HepG2 (cell line): Measurements from ENCODE around the gene LCN12. TPM values are rescaled to one million over a fixed set of nuclear protein-coding genes. Genes with fewer than 3 reads are reported as not detected.

Experiments used
- BCL6 ChIP-seq: IDR thresholded peaks from 2 replicates; pipeline ENCODE4 v1.6.1; 2016; ENCODE audit warnings: missing genetic modification reagents, missing compliant biosample characterization
- EEA1 ChIP-seq: sonication (generic); formaldehyde crosslinking; IDR thresholded peaks from 2 replicates; pipeline ENCODE4 v1.5.1; 2020; ENCODE audit warnings: mild to moderate bottlenecking, missing genetic modification reagents, borderline replicate concordance
- EP300 ChIP-seq, 3 experiments: sonication (generic) in 1 of 3; formaldehyde crosslinking in 1 of 3; IDR thresholded peaks; 2 replicates each; pipeline versions ENCODE4 v1.5.1 to v1.6.1; 2011 to 2020; ENCODE audit warnings: low read depth in 2 of 3, low read length in 2 of 3, borderline replicate concordance in 1 of 3, improper control_type of control experiment in 1 of 3, mild to moderate bottlenecking in 1 of 3, missing genetic modification reagents in 1 of 3, moderate library complexity in 1 of 3
- HBP1 ChIP-seq: IDR thresholded peaks from 2 replicates; pipeline ENCODE4 v1.6.1; 2016; ENCODE audit warnings: low read depth, control low read depth
- HES4 ChIP-seq: sonication (generic); formaldehyde crosslinking; IDR thresholded peaks from 2 replicates; pipeline ENCODE4 v1.9.0; 2021; ENCODE audit warnings: mild to moderate bottlenecking, missing genetic modification reagents, borderline replicate concordance
- HNRNPUL1 ChIP-seq: fragments of 200-400 bp; formaldehyde crosslinking; IDR thresholded peaks from 2 replicates; pipeline ENCODE4 v1.6.1; 2017; ENCODE audit warnings: low read depth, mild to moderate bottlenecking, low read length, moderate library complexity
- RAD21 ChIP-seq: fragments of 450-650 bp; formaldehyde crosslinking; IDR thresholded peaks from 2 replicates; pipeline ENCODE4 v1.5.0; 2020; ENCODE audit warnings: mild to moderate bottlenecking
- SRY ChIP-seq: sonication (generic); formaldehyde crosslinking; IDR thresholded peaks from 2 replicates; pipeline ENCODE4 v1.8.0; 2022; ENCODE audit warnings: mild to moderate bottlenecking, missing genetic modification reagents
- TBP ChIP-seq: sonication (generic); formaldehyde crosslinking; IDR thresholded peaks from 2 replicates; pipeline ENCODE4 v1.5.0; 2020; ENCODE audit warnings: missing genetic modification reagents
- ZBTB3 ChIP-seq: sonication (generic); formaldehyde crosslinking; IDR thresholded peaks from 2 replicates; pipeline ENCODE4 v1.4.0; 2020; ENCODE audit warnings: low read depth, mild to moderate bottlenecking, moderate library complexity, missing genetic modification reagents, borderline replicate concordance
- ZFP62 ChIP-seq: sonication (generic); formaldehyde crosslinking; IDR thresholded peaks from 2 replicates; pipeline ENCODE4 v1.4.0; 2020; ENCODE audit warnings: missing genetic modification reagents
- ZNF33A ChIP-seq: sonication (generic); formaldehyde crosslinking; IDR thresholded peaks from 2 replicates; pipeline ENCODE4 v1.5.1; 2020; ENCODE audit warnings: missing genetic modification reagents, mild to moderate bottlenecking, moderate library complexity, borderline replicate concordance
- ZNF629 ChIP-seq: sonication (generic); formaldehyde crosslinking; conservative IDR thresholded peaks from 2 replicates; pipeline ENCODE4 v1.5.0; 2020; ENCODE audit warnings: missing genetic modification reagents
- ZNF644 ChIP-seq: IDR thresholded peaks from 2 replicates; pipeline ENCODE4 v1.6.1; 2016; ENCODE audit warnings: low read depth
- ZNF691 ChIP-seq: sonication (generic); formaldehyde crosslinking; IDR thresholded peaks from 2 replicates; pipeline ENCODE4 v1.4.0; 2020; ENCODE audit warnings: missing genetic modification reagents, low read depth, mild to moderate bottlenecking, borderline replicate concordance
- ZSCAN12 ChIP-seq: sonication (generic); formaldehyde crosslinking; IDR thresholded peaks from 2 replicates; pipeline ENCODE4 v1.9.0; 2021; ENCODE audit warnings: mild to moderate bottlenecking, missing genetic modification reagents
- polyA plus RNA-seq, 8 experiments: library from polyadenylated mRNA; depleted of rRNA in 3 of 8; stranded (reverse) in 7 of 8; unstranded in 1 of 8; fragments of >200 nt; fragmentation: Illumina TruSeq in 4 of 8; extraction: Trizol in 4 of 8; gene quantifications; 2 replicates each; pipeline versions ENCODE4 v1.2.1 to v1.2.3, GENCODE V29; 2011 to 2016; ENCODE audit warnings: low read depth in 4 of 8, missing spikeins in 1 of 8, mixed read lengths in 1 of 8; ENCODE audit not compliant: insufficient read depth in 1 of 8
- total RNA-seq, 5 experiments: library from RNA; depleted of rRNA; stranded (reverse); fragments of >200 nt; fragmentation: Illumina TruSeq; extraction: Trizol; gene quantifications; 2 replicates each; pipeline ENCODE4 v1.2.3, GENCODE V29; 2016; ENCODE audit warnings: low read depth in 1 of 5
- TF ChIP-seq, protein P1 (sequence below): sonication (generic); formaldehyde crosslinking; IDR thresholded peaks from 2 replicates; pipeline ENCODE4 v1.4.0; 2020; ENCODE audit warnings: low read depth, mild to moderate bottlenecking, missing genetic modification reagents
- TF ChIP-seq, protein P2 (sequence below): sonication (generic); formaldehyde crosslinking; IDR thresholded peaks from 2 replicates; pipeline ENCODE4 v1.5.0; 2020; ENCODE audit warnings: missing genetic modification reagents
- TF ChIP-seq, protein P3 (sequence below), 2 experiments: sonication (generic) in 1 of 2; formaldehyde crosslinking in 1 of 2; IDR thresholded peaks; 2 replicates each; pipeline versions ENCODE4 v1.4.0 to v1.6.1; 2016 to 2020; ENCODE audit warnings: borderline replicate concordance in 1 of 2, low read depth in 1 of 2, mild to moderate bottlenecking in 1 of 2, missing genetic modification reagents in 1 of 2

The LCN12 gene
- total and polyA plus RNA-seq, 2 of the 13 experiments (the other 11 are each of a cell fraction or from before 2014, with no cell fraction given) = 3.4 to 6.9 TPM

DNA sequence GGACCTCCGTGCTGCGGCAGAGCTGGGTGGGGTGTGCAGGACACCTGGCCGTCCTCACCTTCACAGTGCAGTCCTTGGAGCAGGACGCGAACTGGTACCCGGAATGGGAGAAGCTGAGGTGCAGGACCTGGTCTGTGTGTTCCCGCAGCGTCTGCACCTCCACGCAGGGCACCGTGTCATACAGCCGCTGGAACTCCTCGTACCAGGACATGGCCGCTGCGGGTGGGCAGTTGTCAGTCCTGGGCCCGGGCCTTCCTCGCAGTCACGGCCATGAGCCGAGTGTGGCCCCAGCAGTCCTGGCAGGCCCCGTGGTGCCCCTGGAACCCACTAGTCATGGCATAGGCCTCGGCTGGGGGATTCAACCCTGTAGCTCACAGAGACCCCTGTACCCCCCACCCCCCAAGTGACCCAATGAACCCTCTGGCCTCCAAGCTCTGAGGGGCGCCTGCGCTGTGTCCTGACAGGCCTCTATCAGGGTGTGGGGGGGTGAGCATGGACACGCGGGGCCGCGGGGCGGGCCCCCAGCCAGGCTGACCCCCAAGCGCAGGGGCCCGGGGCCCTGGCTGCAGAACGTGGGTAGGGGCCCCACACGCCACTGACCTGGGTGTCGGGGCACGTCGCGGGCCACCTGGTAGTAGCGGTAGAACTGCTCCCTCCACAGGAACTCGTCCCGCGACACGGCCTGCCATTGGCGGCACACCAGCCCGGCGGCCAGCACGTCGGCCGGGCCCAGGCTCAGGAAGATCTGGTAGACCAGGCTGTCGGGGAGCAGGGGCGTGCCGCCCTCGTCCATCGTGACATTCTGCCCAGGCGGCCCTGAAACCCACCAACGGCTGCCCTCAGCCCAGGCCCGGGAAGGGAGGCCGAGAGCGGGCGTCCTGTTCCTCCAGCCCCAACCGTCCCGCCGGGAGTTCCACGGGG, 8.5 kb upstream of the LCN12 start (continued):
- TF ChIP-seq ZNF33A (CRISPR knock-in tag) = no peak
- TF ChIP-seq, protein P1, sequence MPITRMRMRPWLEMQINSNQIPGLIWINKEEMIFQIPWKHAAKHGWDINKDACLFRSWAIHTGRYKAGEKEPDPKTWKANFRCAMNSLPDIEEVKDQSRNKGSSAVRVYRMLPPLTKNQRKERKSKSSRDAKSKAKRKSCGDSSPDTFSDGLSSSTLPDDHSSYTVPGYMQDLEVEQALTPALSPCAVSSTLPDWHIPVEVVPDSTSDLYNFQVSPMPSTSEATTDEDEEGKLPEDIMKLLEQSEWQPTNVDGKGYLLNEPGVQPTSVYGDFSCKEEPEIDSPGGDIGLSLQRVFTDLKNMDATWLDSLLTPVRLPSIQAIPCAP (CRISPR knock-in tag) = no peak
- TF ChIP-seq ZBTB3 (CRISPR knock-in tag) = no peak
- no peak for TF ChIP-seq BCL6
- TF ChIP-seq ZFP62 (CRISPR knock-in tag) = no peak
- peak; percentile 2; the same call in 1 of the 2 replicates for TF ChIP-seq RAD21 (CRISPR knock-in tag)
- TF ChIP-seq, protein P2, sequence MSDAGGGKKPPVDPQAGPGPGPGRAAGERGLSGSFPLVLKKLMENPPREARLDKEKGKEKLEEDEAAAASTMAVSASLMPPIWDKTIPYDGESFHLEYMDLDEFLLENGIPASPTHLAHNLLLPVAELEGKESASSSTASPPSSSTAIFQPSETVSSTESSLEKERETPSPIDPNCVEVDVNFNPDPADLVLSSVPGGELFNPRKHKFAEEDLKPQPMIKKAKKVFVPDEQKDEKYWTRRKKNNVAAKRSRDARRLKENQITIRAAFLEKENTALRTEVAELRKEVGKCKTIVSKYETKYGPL = no peak
- no peak for TF ChIP-seq HBP1
- TF ChIP-seq TBP (CRISPR knock-in tag) = no peak
- TF ChIP-seq, protein P3, sequence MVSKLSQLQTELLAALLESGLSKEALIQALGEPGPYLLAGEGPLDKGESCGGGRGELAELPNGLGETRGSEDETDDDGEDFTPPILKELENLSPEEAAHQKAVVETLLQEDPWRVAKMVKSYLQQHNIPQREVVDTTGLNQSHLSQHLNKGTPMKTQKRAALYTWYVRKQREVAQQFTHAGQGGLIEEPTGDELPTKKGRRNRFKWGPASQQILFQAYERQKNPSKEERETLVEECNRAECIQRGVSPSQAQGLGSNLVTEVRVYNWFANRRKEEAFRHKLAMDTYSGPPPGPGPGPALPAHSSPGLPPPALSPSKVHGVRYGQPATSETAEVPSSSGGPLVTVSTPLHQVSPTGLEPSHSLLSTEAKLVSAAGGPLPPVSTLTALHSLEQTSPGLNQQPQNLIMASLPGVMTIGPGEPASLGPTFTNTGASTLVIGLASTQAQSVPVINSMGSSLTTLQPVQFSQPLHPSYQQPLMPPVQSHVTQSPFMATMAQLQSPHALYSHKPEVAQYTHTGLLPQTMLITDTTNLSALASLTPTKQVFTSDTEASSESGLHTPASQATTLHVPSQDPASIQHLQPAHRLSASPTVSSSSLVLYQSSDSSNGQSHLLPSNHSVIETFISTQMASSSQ (IDR thresholded peaks at IDR 0.05; ENCODE audit: low read depth) = no peak
- TF ChIP-seq, protein P3 (CRISPR knock-in tag; IDR thresholded peaks at IDR 0.05; ENCODE audit: borderline replicate concordance) = no peak
- no peak for TF ChIP-seq HNRNPUL1
- TF ChIP-seq ZNF629 (CRISPR knock-in tag) = no peak
- no peak for TF ChIP-seq ZSCAN12 (CRISPR knock-in tag)
- no peak for TF ChIP-seq EEA1 (CRISPR knock-in tag)
- TF ChIP-seq SRY (CRISPR knock-in tag) = no peak; the same call in 1 of the 2 replicates
- no peak for TF ChIP-seq HES4 (CRISPR knock-in tag)
- no peak for TF ChIP-seq EP300 (IDR thresholded peaks at IDR 0.05; ENCODE audit: low read depth in 2 of 2, low read length in 2 of 2)
- no peak; the same call in 1 of the 2 replicates for TF ChIP-seq EP300 (CRISPR knock-in tag; IDR thresholded peaks at IDR 0.05; ENCODE audit: borderline replicate concordance)
- TF ChIP-seq ZNF644 (CRISPR knock-in tag) = no peak
- peak; percentile 43; the same call in 1 of the 2 replicates for TF ChIP-seq ZNF691 (CRISPR knock-in tag)
